Lung (tissue), 13 donors: ENCODE data around the gene FAM131A. TPM values are rescaled to one million over a fixed set of nuclear protein-coding genes. Genes with fewer than 3 reads are reported as not detected.

Experiments
- ATAC-seq: fragments of 200-7000 bp; cut with Tn5 transposase; one replicate; pipeline ENCODE4 v1.9.1; 2020; ENCODE audit warnings: moderate number of reproducible peaks; ENCODE audit not compliant: insufficient read depth, low FRiP score
- DNase-seq, 3 donors: peaks; one replicate each; pipeline ENCODE4 v3.0.0-alpha.2; 2013 to 2017
- H3K27ac ChIP-seq, 2 donors: one replicate each; pipeline ENCODE4 v1.5.1; 2013; ENCODE audit warnings: mild to moderate bottlenecking in 2 of 2, moderate library complexity in 2 of 2, control low read depth in 1 of 2, inconsistent platforms in 1 of 2, low read depth in 1 of 2, low read length in 1 of 2
- H3K27me3 ChIP-seq, 3 donors: one replicate each; pipeline ENCODE4 v1.5.1; 2013; ENCODE audit warnings: low read length in 2 of 3; ENCODE audit not compliant: control insufficient read depth in 3 of 3, insufficient read depth in 3 of 3
- H3K36me3 ChIP-seq, 4 donors: one replicate each; pipeline ENCODE4 v1.5.1; 2013; ENCODE audit warnings: low read length in 4 of 4, mild to moderate bottlenecking in 1 of 4, moderate library complexity in 1 of 4; ENCODE audit not compliant: control insufficient read depth in 4 of 4, insufficient read depth in 4 of 4
- H3K4me1 ChIP-seq, 5 donors: one replicate each; pipeline ENCODE4 v1.5.1; 2013; ENCODE audit warnings: low read length in 5 of 5, mild to moderate bottlenecking in 2 of 5, moderate library complexity in 1 of 5; ENCODE audit not compliant: control insufficient read depth in 5 of 5, insufficient read depth in 5 of 5
- H3K4me3 ChIP-seq: one replicate; pipeline ENCODE4 v1.5.1; 2013; ENCODE audit warnings: mild to moderate bottlenecking, control low read depth, moderate library complexity
- H3K9ac ChIP-seq, 2 donors: one replicate each; pipeline ENCODE4 v1.5.1; 2013; ENCODE audit warnings: low read length in 2 of 2, control low read depth in 1 of 2; ENCODE audit not compliant: insufficient read depth in 1 of 2
- H3K9me3 ChIP-seq, 4 donors: one replicate each; pipeline ENCODE4 v1.5.1; 2013; ENCODE audit warnings: low read length in 3 of 4, mild to moderate bottlenecking in 1 of 4, moderate library complexity in 1 of 4; ENCODE audit not compliant: control insufficient read depth in 4 of 4, insufficient read depth in 3 of 4
- CTCF ChIP-seq: IDR thresholded peaks from 2 replicates; pipeline ENCODE4 v1.5.1; 2012; ENCODE audit warnings: mild to moderate bottlenecking; ENCODE audit errors: control extremely low read depth, extremely low read depth
- WGBS, 2 donors: extraction: QIAGEN DNeasy Blood & Tissue Kit; methylation state at CpG; one replicate each; pipeline ENCODE4 v1.1.7; 2013; 5-methylcytosine and 5-hydroxymethylcytosine counted together
- polyA plus RNA-seq, 2 donors: library from polyadenylated mRNA; stranded (reverse); fragments of 200-250 nt; gene quantifications; one replicate each; pipeline ENCODE4 v1.2.1, GENCODE V29; 2013
- small RNA-seq: library from RNA; depleted of rRNA; stranded (forward); fragments of <200 nt; gene quantifications from one replicate; pipeline ENCODE3, GENCODE V24; 2014; ENCODE audit warnings: low replicate concordance
- total RNA-seq, 2 donors: library from RNA; depleted of rRNA in 1 of 2; stranded (reverse); fragments of >200 nt in 1 of 2; gene quantifications; one replicate each; pipeline ENCODE4 v1.2.1, GENCODE V29; 2014 to 2021
- donor health status: control.
- donor health status: control.
- donor health status: Bipolar disorder and iron deficiency.
- donor health status: healthy.
- donor health status: DM: yes; HTN: yes; CAD: no.

Gene FAM131A
- total and polyA plus RNA-seq, 4 donors: 12.9 to 21.4 (median 15.7) TPM

- ATAC-seq (no peak), DNase-seq (no peak)
- no peak for TF ChIP-seq CTCF
- 81 to 91% methylated on average over 5 of the region's 5 CpGs for WGBS, 2 donors
- Histone ChIP-seq H3K4me1 (no peaks in the 10 kb centered on the region), H3K27me3 (peaks cover 0 to 5% (median 0%) of the 10 kb centered on the region in 3 donors), H3K4me3 (no peak overlapping the region), H3K36me3 (no peaks in the 10 kb centered on the region), H3K9me3 (peaks cover 0 to 2% (median 0%) of the 10 kb centered on the region in 4 donors), H3K27ac (no peak overlapping the region), H3K9ac (no peak overlapping the region)
These were observed 57.9 kb downstream of the FAM131A start for GRCh38 chr3:184395320-184395660.

Small RNA genes lying within 50 kb of the gene (small RNA-seq; reads per million reads assigned to genes)
- 606 reads per million, percentile 99 among the genes with 10 or more reads in this experiment for gene SNORD66

Other genes starting within 250 kb of the FAM131A start
- gene HTR3E, start 240.5 kb upstream of the FAM131A start, total RNA-seq: not detected
- not detected for gene HTR3E, start 240.5 kb upstream of the FAM131A start, polyA plus RNA-seq
- 10 to 100 TPM; 32.5 to 36.0 TPM for gene EIF2B5, start 202.2 kb upstream of the FAM131A start, total RNA-seq
- gene EIF2B5, start 202.2 kb upstream of the FAM131A start, polyA plus RNA-seq: 10 to 100 TPM; 39.7 to 43.2 TPM
- gene DVL3, start 182.2 kb upstream of the FAM131A start, total RNA-seq: 10 to 100 TPM; 51.8 to 73.5 TPM
- 10 to 100 TPM; 37.8 to 39.9 TPM for gene DVL3, start 182.2 kb upstream of the FAM131A start, polyA plus RNA-seq
- 100 to 1,000 TPM; 173 to 333 TPM for gene AP2M1, start 162.7 kb upstream of the FAM131A start, total RNA-seq
- 100 to 1,000 TPM; 153 to 329 TPM for gene AP2M1, start 162.7 kb upstream of the FAM131A start, polyA plus RNA-seq
- 10 to 100 TPM; 44.7 to 81.8 TPM for gene ABCF3, start 151.4 kb upstream of the FAM131A start, total RNA-seq
- gene ABCF3, start 151.4 kb upstream of the FAM131A start, polyA plus RNA-seq: 10 to 100 TPM; 47.5 to 51.4 TPM
- gene VWA5B2, start 108.0 kb upstream of the FAM131A start, total RNA-seq: 1 to 10 TPM; 1.6 to 1.7 TPM
- under 1 TPM; 0.12 to 0.15 TPM for gene VWA5B2, start 108.0 kb upstream of the FAM131A start, polyA plus RNA-seq
- gene ALG3, start 88.6 kb upstream of the FAM131A start, total RNA-seq: 10 to 100 TPM; 24.7 to 54.8 TPM
- 10 to 100 TPM; 32.2 to 68.0 TPM for gene ALG3, start 88.6 kb upstream of the FAM131A start, polyA plus RNA-seq
- gene EEF1AKMT4, start 87.9 kb upstream of the FAM131A start, total RNA-seq: 1 to 10 TPM; 2.3 to 4.6 TPM
- gene EEF1AKMT4, start 87.9 kb upstream of the FAM131A start, polyA plus RNA-seq: 10 to 100 TPM in 1 of 2 donors, 1 to 10 TPM in 1; 5.2 to 12.2 TPM
- gene CAMK2N2, start 76.0 kb upstream of the FAM131A start, total RNA-seq: under 1 TPM; 0.23 to 0.58 TPM
- gene CAMK2N2, start 76.0 kb upstream of the FAM131A start, polyA plus RNA-seq: under 1 TPM; 0.03 to 0.12 TPM
- under 1 TPM in 1 of 2 donors, not detected in 1; 0.15 TPM for gene ECE2, start 61.6 kb upstream of the FAM131A start, total RNA-seq
- not detected for gene ECE2, start 61.6 kb upstream of the FAM131A start, polyA plus RNA-seq
- 100 to 1,000 TPM; 119 to 214 TPM for gene PSMD2, start 38.4 kb upstream of the FAM131A start, total RNA-seq
- 100 to 1,000 TPM in 1 of 2 donors, 10 to 100 TPM in 1; 78.7 to 222 TPM for gene PSMD2, start 38.4 kb upstream of the FAM131A start, polyA plus RNA-seq
- 100 to 1,000 TPM; 211 to 419 TPM for gene EIF4G1, start 23.0 kb upstream of the FAM131A start, total RNA-seq
- gene EIF4G1, start 23.0 kb upstream of the FAM131A start, polyA plus RNA-seq: 100 to 1,000 TPM; 201 to 241 TPM
- gene CLCN2, start 24.0 kb downstream of the FAM131A start, total RNA-seq: 1 to 10 TPM; 5.7 to 8.7 TPM
- gene CLCN2, start 24.0 kb downstream of the FAM131A start, polyA plus RNA-seq: 1 to 10 TPM; 2.7 to 5.0 TPM
- gene POLR2H, start 24.1 kb downstream of the FAM131A start, total RNA-seq: 10 to 100 TPM; 46.4 to 71.7 TPM
- 100 to 1,000 TPM in 1 of 2 donors, 10 to 100 TPM in 1; 93.2 to 139 TPM for gene POLR2H, start 24.1 kb downstream of the FAM131A start, polyA plus RNA-seq
- under 1 TPM; 0.17 to 0.31 TPM for gene THPO, start 40.6 kb downstream of the FAM131A start, total RNA-seq
- gene THPO, start 40.6 kb downstream of the FAM131A start, polyA plus RNA-seq: under 1 TPM; 0.18 to 0.22 TPM
- 10 to 100 TPM in 1 of 2 donors, 1 to 10 TPM in 1; 6.7 to 16.7 TPM for gene CHRD, start 42.5 kb downstream of the FAM131A start, total RNA-seq
- gene CHRD, start 42.5 kb downstream of the FAM131A start, polyA plus RNA-seq: 1 to 10 TPM; 4.2 to 4.9 TPM
- 10 to 100 TPM; 10.7 to 20.5 TPM for gene EPHB3, start 224.2 kb downstream of the FAM131A start, total RNA-seq
- 1 to 10 TPM; 3.1 to 4.7 TPM for gene EPHB3, start 224.2 kb downstream of the FAM131A start, polyA plus RNA-seq